Epithelial cell of esophagus (primary cell): ENCODE data around the gene WDR59.
A peak's percentile ranks its signal among the peaks of the same experiment; 100 is the strongest.
"Not testable (repeated sequence)": the region's sequence is repeated elsewhere in the genome, so short reads cannot be mapped to it uniquely, and the experiment has no call there.

Source experiments
- DNase-seq: peaks from one replicate; pipeline ENCODE4 v3.0.0; 2010; ENCODE audit warnings: low read depth
- H3K4me3 ChIP-seq: 2 replicates; pipeline ENCODE4 v1.5.1; 2011; ENCODE audit warnings: mild to moderate bottlenecking, low read length, control low read depth
- CTCF ChIP-seq: IDR thresholded peaks from 2 replicates; pipeline ENCODE4 v1.5.1; 2011; ENCODE audit warnings: low read depth, mild to moderate bottlenecking, low read length, control low read depth, inconsistent platforms; ENCODE audit not compliant: insufficient read depth; ENCODE audit errors: missing control alignments

The WDR59 gene

DNA sequence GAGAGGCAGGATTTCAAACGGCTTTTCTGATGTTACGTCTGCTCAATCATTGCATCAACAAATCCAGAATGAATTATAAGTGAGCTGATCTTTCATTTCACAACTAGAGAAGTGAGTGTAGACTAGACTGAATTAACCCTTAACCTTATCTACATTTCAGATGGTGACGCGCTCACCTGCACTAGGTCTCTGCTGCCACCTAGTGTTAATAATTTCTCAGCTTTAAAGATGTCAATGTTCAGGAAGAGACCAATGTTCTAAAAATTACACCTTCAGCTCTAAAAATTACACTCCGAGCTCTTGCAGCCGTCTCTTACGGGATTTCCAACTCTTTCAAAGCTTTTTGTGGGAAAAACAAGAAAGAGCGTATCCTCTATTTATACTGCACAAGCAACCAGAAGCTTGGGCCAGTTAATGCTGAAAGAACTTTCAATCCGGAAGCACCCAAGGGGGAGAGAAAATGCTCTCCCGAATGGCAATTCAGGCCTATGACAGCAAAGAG, 122.1 kb downstream of the WDR59 start:
- no peak overlapping the region for H3K4me3 ChIP-seq
- peak; percentile 75 for DNase-seq
- TF ChIP-seq CTCF, result peak; percentile 77

- no peak for TF ChIP-seq CTCF
- no peak for DNase-seq
Observed at GRCh38 chr16:74852500-74852875, 132.4 kb downstream of the WDR59 start.

GRCh38 chr16:74850027-74850426, 134.9 kb downstream of the WDR59 start:
- H3K4me3 ChIP-seq, result no peak overlapping the region
- no peak for DNase-seq
- no peak for TF ChIP-seq CTCF

More at GRCh38 chr16:74852500-74852875, 132.4 kb downstream of the WDR59 start:
- H3K4me3 ChIP-seq, result no peak overlapping the region

GRCh38 chr16:74847202-74847601, 137.7 kb downstream of the WDR59 start:
- H3K4me3 ChIP-seq, result no peak overlapping the region
- TF ChIP-seq CTCF, result no peak
- DNase-seq, result no peak

DNA sequence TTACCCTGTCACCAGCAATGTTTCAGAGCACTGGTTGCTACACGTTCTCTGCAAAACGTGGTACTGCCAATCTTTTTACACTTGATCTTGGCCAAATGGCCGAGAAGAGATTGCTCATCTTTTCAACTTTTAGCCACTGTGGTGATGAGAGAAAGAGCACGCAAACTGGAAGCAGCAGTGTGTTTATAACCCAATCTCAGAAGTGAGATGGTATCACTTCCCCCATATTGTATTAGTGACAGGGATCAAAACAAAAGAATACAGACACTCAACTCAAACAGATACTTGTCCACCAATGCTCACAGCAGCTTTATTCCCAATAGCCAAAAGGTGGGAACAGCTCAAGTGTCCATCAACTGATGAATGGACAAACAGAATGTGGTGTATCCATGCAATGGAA, 138.2 kb downstream of the WDR59 start:
- no peak overlapping the region for H3K4me3 ChIP-seq
- no peak for DNase-seq
- no peak for TF ChIP-seq CTCF

DNA sequence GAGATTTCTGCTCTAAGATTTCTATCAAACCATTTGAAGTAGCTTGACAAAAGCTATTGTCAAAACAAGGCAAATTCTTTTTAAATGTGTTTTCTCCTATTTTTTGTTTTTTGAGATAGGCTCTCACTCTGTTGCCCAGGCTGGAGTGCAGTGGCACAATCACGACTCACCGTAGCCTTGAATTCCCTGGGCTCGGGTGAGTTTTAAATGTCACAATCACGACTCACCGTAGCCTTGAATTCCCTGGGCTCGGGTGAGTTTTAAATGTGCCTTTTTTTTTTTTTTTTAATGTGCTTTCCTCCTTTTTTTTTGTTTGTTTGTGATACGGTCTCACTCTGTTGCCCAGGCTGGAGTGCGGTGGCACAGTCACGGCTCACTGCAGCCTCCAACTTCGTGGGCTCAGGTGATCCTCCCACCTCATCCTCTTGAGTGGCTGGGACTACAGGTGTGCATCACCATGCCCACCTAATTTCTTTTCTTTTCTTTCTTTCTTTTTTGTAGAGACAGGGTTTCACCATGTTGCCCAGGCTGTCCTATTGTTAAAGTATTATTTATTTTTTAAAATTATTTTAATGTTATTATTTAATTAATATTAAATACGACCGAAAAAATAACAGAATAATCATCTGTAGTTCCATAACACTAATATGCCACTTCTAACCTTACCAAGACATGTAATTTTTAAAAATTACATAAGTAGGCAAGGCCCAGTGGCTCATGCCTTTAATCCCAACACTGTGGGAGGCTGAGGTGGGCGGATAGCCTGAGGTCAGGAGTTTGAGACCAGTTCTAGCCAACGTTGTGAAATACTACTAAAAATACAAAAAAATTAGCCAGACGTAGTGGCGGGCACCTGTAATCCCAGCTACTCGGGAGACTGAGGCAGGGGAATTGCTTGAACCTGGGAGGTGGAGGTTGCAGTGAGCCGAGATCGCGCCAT, 140.6 kb downstream of the WDR59 start:
- peak; percentile 61 for DNase-seq
- no peak for TF ChIP-seq CTCF
- no peak overlapping the region for H3K4me3 ChIP-seq

- peak; percentile 86 for DNase-seq
Observed at GRCh38 chr16:74843381-74844035, 141.4 kb downstream of the WDR59 start.

More at GRCh38 chr16:74843381-74844035, 141.4 kb downstream of the WDR59 start:
- not testable (repeated sequence) for H3K4me3 ChIP-seq
